Jurkat, Clone E6-1 (cell line): ENCODE data around the gene TMPRSS7.
"Not testable (repeated sequence)": the region's sequence is repeated elsewhere in the genome, so short reads cannot be mapped to it uniquely, and the experiment has no call there.

Experiments
- DNase-seq: peaks from one replicate; pipeline ENCODE4 v3.0.0-alpha.2; 2011; ENCODE audit warnings: low read depth, low spot score
- H3K4me3 ChIP-seq: 2 replicates; pipeline ENCODE4 v1.5.1; 2011; ENCODE audit warnings: mild to moderate bottlenecking, low read length, control low read depth, moderate library complexity

The TMPRSS7 gene

GRCh38 chr3:112011376-112011940, 23.1 kb upstream of the TMPRSS7 start:
- DNase-seq: no peak
- no peak overlapping the region for H3K4me3 ChIP-seq

- no peak overlapping the region for H3K4me3 ChIP-seq
- DNase-seq: no peak
Observed at GRCh38 chr3:112012205-112012992, 22.1 kb upstream of the TMPRSS7 start.

- no peak overlapping the region for H3K4me3 ChIP-seq
- no peak for DNase-seq
Observed at GRCh38 chr3:112013058-112013783, 21.3 kb upstream of the TMPRSS7 start.

DNA sequence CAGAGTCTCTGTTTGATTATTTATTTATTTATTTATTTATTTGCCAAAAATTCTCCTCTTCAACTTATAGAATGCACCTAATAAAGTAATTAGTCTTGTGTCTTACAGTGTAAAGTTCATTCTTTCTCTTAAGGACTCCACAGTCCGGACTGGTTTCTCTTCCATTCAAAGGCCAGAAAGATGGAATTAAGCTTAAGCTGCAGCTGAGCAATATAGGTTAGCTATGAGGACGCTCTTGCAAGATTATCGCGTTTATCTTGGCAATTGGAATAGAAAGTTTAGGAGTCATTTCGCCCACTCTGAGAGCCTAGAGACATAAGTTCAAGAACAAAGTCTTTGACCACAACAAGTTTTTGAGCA, 20.8 kb upstream of the TMPRSS7 start:
- H3K4me3 ChIP-seq: no peak overlapping the region
- no peak for DNase-seq

GRCh38 chr3:112017091-112017490, 17.4 kb upstream of the TMPRSS7 start:
- no peak for DNase-seq

GRCh38 chr3:112018712-112019111, 15.8 kb upstream of the TMPRSS7 start:
- no peak for DNase-seq
- H3K4me3 ChIP-seq: no peak overlapping the region

More at GRCh38 chr3:112017091-112017490, 17.4 kb upstream of the TMPRSS7 start:
- no peak overlapping the region for H3K4me3 ChIP-seq

DNA sequence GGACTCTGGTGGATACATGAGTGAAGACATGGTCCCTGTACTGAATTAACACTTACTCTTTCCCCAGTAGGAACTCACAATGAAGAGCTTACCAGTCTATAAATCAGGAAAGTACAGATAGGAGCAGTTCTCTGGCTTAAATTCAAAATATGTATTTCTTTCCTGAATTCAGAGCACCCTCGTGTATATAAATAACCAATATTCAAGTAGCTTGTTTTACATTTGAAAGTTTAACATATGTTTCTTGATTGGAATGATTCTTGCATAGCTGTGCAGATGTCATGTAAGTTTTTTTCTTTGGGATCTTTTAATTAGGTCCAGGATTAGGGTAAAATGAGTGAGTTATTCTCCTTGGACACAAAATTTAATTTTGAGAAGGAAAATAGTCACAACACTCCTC, 14.8 kb upstream of the TMPRSS7 start:
- no peak for DNase-seq
- H3K4me3 ChIP-seq: no peak overlapping the region

DNA sequence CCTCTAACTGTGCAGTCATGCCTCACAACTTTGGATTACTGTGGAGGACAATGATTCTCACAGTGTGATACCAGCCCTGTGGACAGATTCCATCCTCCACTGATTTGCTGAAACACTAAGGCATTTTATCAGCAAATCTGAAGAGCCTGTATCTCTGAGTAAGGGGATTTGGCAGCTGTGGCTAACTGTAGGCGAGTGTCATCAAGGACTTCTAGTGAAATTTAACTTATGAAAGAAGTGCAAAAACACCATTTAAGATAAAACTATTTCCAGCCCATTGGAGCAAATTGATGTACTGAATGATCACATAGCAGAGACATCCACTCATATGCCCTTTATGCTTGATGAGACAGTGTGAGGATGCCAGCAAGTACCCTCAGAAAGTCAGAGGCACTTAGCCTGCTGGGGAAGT, 13.9 kb upstream of the TMPRSS7 start:
- DNase-seq: no peak

DNA sequence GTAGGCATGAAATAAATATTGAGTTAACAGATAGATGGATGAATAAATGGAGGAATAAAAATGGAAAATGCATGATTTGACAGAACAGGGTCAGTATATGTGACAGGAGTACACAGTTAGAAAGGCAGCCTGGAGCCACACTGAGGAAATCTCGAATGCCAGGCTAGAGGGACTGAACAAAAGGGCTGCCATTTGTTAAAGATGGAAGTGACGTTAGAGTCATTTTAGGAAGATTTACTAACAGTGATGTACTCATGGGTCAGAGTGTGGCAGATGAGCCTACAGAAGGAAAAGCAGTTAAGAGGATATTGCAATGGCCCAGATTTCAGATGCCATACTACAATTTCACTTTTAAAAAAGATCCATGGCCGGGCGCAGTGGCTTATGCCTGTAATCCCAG, 7.4 kb upstream of the TMPRSS7 start:
- no peak overlapping the region for H3K4me3 ChIP-seq
- DNase-seq: no peak

More for the DNA sequence above, 13.9 kb upstream of the TMPRSS7 start:
- no peak overlapping the region for H3K4me3 ChIP-seq

- no peak overlapping the region for H3K4me3 ChIP-seq
- DNase-seq: no peak
Observed at GRCh38 chr3:112027826-112028225, 6.7 kb upstream of the TMPRSS7 start.

GRCh38 chr3:112030901-112031300, 3.6 kb upstream of the TMPRSS7 start:
- DNase-seq: no peak
- H3K4me3 ChIP-seq: no peak overlapping the region

GRCh38 chr3:112032098-112032731, 2.3 kb upstream of the TMPRSS7 start:
- no peak overlapping the region for H3K4me3 ChIP-seq
- no peak for DNase-seq

GRCh38 chr3:112035241-112035640, 705 bp downstream of the TMPRSS7 start:
- H3K4me3 ChIP-seq: no peak overlapping the region
- DNase-seq: no peak

DNA sequence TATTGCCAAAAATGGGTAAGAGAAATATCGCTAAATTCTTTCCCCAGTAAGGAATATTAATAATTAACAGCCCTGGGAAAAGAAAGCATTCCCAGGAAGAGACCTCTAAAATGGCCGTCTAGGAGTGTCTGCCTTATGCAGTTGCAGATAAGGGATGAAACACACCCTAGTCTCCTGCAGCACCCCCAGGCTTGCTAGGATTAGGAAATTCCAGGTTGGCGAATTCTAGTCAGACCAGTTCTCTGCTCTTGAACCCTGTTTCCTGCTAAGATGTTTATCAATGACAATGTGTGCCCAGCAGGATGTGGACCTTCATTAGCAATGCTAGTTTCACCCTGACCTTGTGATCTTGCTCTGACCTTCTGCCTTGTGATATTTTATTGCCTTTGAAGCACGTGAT, 2.7 kb downstream of the TMPRSS7 start:
- DNase-seq: not testable (repeated sequence)

DNA sequence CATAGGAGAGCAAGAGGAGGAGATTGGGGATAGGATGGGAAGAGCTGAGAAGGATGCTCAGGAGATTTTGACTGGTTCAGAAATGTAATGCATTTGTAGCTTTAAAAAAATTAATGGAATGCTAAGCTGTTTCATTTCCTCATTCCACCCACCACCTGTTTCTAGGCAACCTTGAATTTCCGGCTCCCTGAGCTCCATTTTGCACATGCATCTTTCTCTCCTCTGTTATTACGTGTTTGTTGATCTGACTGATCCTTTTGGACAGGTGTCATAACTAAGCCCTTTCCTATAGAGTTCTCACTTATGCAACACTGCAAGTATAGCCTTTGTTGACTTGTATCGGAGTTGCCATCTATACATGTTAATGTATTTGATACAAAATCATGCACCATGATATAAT, 4.3 kb downstream of the TMPRSS7 start:
- no peak overlapping the region for H3K4me3 ChIP-seq

More for the DNA sequence above, 2.7 kb downstream of the TMPRSS7 start:
- not testable (repeated sequence) for H3K4me3 ChIP-seq

DNA sequence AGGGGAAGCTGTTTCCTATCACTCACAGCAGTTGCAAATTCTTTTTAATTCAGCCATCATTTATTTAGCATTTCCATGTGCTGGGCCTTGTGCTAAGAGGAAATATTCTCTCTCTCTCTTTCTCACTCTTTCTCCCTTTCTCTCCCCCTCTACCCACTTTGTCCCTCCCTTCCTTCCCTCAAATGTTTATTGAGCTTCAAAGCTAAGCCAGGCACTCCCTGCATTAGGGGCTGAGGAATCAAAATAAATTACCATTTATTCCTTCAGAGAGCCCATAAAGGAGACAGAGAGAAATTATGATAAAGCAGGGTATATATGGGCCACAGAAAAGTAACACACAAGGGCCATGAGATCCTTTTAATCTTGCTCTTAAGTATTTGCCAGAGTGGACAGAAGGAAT, 6.8 kb downstream of the TMPRSS7 start:
- no peak overlapping the region for H3K4me3 ChIP-seq
- DNase-seq: no peak

More for the DNA sequence above, 4.3 kb downstream of the TMPRSS7 start:
- DNase-seq: no peak

GRCh38 chr3:112042842-112043280, 8.3 kb downstream of the TMPRSS7 start:
- no peak for DNase-seq
- no peak overlapping the region for H3K4me3 ChIP-seq

DNA sequence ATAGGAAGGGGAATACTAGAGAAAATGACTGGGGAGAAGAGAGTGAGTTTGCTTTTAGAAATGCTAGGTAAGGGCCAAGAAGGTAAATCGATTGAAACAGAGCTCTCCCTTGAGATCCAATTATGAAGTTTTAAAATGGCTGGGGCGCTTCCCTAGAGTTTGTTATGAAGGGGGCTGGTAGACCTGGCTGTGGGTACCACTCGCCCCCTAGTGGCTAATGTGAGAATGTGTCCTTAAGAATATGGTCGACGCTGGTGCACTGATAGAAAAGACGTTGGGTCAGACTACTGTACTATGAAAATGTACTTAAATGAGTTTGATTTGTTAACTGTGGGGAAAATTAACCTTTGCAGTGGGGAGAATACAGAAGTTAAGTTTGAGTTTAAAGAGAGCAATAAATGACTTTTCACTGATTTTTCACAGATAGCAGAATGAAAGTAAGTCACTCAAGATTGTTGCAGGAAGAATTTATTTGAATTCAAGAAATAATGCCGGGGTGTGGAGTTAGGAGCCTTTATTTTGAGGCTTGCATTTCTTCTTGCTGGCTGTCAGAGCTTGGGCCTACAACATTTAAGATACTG, 9.2 kb downstream of the TMPRSS7 start:
- DNase-seq: peak; percentile 72
- H3K4me3 ChIP-seq: no peak overlapping the region

DNA sequence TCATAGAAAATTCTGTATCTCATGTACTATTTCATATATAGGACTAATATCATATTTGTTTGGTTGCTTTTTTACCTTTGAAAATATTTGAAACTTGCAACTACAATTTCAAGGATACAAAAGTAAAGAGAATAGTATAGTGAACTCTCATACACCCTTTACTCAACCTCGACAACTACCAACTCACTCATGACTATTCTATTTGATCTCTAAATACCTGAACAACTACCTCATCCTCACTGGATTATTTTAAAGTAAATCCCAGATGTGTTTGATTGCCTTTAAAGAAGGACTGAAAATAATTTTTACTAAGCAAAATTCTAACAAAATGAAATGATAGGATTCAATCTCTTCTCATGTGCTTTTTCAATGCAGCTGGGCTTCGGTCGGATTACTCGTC, 12.1 kb downstream of the TMPRSS7 start:
- no peak overlapping the region for H3K4me3 ChIP-seq
- no peak for DNase-seq
